IPS-11a (cell line): Measurements from ENCODE around the gene HMMR.

Source experiments
- H3K4me3 ChIP-seq: one replicate; pipeline ENCODE4 v1.5.1; 2013; ENCODE audit warnings: low read depth, low read length, control low read depth

HMMR gene

DNA sequence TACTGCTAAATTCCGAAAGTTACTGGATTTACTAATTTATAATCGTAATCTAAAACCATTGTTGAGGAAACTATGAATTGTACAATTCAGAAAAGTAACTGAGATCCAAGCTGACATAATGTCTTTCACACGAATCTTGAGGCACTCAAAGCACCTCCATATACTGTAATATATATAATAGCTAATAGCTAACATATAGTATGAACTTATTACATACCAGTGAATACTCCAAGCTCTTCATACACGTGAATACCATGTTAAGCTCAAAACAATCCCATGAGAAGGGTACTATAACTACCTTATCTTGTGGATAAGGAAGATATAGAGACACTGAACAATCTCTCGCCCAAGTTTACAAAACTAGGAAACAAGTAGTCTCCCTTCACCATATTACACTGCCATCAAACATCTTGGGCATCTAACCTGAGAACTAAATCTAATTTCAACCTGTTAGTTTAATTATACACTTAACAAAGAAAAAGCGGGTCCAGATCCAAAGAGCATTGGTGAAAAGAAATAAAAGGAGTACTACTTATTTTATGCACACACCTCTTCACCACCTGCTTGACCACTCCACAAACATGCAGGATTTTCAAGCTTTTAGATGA, 1.6 kb upstream of the HMMR start:
- H3K4me3 ChIP-seq = peak overlapping the region; percentile 64

DNA sequence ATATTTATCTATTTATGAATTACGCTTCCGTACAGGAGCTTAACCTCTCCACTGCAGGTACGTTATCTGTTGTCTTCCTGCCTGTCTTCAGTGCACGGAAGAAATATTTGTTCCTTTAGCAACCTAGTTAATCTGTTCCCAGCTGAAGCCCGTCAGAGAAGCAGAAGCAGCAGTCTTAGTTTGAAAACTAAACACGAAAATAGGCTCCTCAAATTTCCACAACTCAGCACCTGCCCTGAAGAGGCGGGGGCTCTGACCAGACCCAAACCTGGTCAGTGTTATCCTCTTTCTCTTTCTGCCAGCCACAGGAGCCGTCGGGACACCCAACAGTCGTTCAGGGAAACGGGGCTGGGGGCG, 992 bp upstream of the HMMR start:
- peak overlapping the region; percentile 64 for H3K4me3 ChIP-seq

- H3K4me3 ChIP-seq = peak within 1 kb of the TSS; percentile 81
These were observed 442 bp upstream of the HMMR start, which contains the start of gene NUDCD2 for GRCh38 chr5:163459819-163460561. TSS of gene NUDCD2 (minus strand) at chr5:163460102. CDS start at chr5:163460050, 52 bp downstream.

DNA sequence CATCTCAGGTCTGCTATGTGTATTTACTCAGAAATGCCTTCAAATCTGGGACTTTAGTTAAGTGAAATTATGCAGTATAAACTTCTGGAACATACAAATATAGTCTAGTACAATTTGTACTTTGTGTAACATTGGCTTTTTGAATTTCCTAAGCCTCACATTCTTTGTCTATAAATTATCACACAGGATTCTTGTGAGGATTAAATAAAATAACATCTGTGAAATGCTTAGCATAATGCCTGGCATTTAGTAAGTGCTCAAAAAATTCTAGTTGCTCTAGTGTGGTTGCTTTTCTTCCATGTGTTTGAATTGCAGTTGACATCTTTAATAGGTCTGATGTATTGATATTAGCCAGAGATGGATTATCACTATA, 2.6 kb downstream of the HMMR start:
- H3K4me3 ChIP-seq = no peak overlapping the region

DNA sequence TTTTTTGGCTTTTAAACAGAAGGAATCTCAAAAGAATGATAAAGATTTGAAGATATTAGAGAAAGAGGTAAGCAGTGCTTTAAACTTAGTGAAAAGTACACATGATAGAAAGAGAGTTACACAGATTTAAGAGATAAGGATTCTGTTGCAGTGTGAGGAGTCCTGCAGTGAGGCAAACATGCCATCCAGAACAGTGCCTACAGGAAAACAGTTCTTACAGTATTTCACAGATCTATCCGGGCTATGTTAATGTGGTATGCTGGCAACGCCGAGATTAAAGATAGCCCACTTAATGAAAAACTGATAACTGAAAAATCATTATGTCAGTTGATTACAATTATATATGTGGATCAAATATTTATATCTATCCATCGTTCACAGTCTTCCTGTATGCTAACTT, 7.2 kb downstream of the HMMR start:
- no peak overlapping the region for H3K4me3 ChIP-seq

- H3K4me3 ChIP-seq = no peak overlapping the region
These were observed 13.3 kb downstream of the HMMR start for GRCh38 chr5:163473635-163474243.

DNA sequence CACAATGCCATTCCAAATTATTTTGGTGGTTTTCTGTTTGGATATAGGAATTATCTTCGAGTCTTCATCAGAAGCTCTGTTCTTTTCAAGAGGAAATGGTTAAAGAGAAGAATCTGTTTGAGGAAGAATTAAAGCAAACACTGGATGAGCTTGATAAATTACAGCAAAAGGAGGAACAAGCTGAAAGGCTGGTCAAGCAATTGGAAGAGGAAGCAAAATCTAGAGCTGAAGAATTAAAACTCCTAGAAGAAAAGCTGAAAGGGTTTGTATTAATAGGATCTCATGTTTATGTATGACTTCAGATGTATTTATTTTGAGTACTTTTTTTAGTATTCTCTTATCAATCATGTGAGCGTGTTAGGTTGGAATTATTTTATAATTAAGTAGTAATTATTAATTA, 15.0 kb downstream of the HMMR start:
- no peak overlapping the region for H3K4me3 ChIP-seq

- H3K4me3 ChIP-seq = no peak overlapping the region
These were observed 17.9 kb downstream of the HMMR start for GRCh38 chr5:163478126-163478981.

- no peak overlapping the region for H3K4me3 ChIP-seq
These were observed 18.5 kb downstream of the HMMR start for GRCh38 chr5:163478982-163479271.

DNA sequence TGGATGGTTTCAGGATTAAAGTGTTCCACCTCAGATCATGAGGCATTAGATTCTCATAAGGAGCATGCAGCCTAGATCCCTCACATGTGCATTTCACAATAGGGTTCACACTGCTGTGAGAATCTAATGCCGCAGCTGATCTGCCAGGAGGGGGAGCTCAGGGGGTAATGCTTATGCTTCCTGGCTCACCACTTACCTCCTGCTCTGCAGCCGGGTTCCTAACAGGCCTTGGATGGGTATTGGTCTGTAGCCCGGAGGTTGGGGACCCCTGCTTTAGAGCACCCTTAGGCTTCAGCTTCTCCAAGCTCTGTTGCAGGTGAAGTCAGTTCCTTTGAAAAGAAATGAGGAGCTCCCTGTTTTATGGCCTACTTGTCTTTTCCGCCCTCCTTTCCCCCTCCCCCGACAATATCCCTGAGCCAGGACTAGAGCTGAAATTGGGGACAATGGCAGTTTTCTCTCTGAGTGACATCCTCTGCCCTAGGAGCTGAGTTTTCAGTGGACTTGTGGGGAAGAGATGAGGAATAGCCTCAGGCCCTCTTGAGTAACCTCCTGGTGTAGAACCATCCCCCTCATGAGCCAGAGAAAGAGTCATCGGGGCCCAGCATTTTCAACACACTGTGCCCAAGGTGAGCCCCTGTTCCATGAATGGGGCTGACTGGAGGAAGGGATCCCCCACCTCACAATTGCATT, 28.8 kb downstream of the HMMR start:
- H3K4me3 ChIP-seq = no peak overlapping the region

DNA sequence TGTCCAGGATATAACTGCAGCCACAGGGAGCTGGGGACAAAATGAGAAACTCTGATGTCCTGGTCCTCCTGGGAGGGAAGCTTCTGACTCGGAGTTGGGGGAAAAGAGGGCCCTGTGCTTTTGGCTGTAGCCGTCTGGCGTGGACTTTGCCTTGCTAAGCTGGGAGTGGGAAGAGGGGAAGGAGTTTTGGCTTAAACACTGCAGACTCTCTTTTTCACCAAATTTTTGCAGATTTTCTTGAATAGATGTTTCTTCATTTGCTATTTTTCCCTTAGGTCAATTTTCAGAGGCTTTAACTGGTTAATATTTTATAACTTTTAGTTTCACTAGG, 29.3 kb downstream of the HMMR start:
- H3K4me3 ChIP-seq = no peak overlapping the region

GRCh38 chr5:163496286-163496685, 35.9 kb downstream of the HMMR start:
- H3K4me3 ChIP-seq = no peak overlapping the region

GRCh38 chr5:163497315-163497714, 36.9 kb downstream of the HMMR start:
- H3K4me3 ChIP-seq = no peak overlapping the region

- no peak overlapping the region for H3K4me3 ChIP-seq
These were observed 38.5 kb downstream of the HMMR start for GRCh38 chr5:163498886-163499285.

DNA sequence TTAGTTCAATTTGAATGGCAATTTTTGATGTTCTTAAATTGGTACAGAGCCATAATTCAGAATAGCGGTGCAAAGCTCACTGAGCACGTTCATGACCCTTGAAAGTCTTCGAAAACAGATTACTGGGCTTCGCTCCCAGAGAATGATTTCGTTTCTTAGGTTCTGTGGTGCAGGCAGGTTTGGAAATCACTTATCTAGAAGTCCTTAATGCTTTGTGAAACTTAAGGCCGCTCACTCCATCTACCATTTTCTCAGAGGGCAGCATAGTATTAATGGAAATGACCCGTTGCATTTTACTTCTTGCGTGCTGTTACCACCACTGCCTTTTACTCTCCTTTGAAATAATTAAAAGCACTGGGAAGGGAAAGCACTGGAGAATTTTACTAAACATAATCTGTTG, 42.1 kb downstream of the HMMR start:
- no peak overlapping the region for H3K4me3 ChIP-seq

DNA sequence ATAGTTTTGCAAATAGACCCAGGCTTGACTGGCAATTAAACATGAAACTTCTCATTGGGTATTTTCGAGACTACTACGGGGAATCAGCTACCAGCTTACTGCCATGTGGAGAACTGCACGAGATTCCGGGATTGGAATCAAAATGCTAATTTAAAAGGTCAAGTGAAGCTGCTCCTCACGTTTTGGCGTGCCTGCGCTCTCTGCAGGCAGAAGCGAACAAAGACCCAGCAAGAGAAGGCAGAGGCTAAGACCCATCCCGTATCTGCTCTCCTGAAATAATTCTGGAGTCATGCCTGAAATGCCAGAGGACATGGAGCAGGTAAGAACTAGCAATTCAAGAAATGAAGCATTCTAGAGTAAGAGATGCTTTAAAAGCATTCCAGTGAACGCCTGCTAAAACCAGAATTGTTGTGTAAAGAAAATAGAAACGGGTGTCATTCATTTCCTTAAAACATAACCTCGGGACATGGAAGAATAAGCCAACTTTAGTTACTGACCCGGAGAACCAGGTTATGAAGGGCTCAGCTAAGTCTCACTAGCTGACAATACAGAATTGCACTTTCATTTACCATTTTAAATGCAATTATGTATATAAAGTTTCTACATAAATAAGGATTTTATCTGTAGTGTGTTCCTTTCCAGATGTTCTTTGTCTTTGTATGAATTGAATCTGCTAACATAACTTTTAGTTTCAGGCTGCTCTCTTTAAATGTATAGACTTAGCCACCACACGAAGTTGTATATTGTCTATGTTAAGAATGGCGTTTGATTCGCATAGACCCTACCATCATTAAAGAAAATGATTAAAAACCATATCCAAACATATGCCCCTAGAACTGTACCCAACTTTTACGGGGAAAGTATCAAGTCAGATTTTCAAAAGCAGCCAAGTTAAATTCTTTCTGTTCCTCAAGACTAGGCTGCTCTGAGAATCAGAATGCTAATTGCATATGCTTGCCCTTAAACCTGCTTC, 43.0 kb downstream of the HMMR start:
- peak overlapping the region; percentile 90 for H3K4me3 ChIP-seq

DNA sequence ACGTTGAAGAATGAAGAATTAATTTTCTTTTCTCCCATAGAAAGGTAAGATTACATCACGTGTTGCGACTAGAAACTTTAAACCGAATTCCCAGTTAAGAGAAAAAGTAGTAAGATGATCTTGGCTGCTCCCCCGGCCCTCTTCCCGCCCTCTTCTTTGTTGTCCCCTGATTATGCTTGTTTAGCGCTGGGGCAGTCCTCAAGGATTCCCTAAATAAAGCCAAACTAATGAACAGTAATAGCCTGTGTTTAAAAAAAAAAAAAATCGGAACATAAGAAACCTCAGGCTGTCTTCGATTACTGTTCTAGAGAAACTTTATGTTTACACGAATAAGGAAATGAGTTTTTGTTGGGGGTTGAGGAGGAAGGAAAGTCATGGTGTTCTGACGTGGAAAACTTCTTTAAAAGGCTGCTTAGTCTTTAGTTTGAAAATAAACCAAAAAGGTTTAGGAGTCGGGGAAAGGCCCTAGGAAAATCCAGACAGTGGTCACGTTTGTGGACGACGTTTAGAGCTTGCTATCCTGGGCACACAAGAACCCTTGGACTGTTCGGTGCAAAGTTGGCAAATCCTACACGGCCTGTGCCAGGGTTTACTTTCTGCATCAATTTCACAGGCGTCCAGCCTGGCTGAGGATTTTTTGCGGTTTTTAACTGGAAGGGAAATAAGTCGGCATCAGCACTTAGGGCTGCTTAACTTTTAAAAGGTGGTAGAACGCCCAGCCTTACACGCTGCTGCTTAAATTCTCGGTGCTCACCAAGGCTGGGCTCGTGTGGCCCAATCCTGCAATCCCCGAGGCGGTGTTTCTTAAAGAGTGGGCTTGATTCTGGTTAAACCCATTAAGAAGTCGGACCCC, 43.9 kb downstream of the HMMR start:
- peak overlapping the region; percentile 90 for H3K4me3 ChIP-seq

DNA sequence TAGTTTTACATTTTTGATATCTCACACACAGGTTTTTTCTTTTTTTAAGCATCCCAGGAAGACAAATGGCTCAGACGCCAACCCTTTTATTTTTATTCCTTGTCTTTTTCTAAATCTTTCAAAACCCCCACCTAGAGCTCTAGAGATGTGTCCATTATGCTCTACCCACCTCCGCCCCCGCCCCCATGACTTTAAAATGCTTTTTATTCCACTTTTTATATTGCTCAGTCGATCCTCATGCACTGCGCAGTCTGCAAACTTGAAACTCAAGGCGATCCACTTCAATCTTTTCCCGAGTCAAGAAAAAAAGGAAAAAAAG, 44.6 kb downstream of the HMMR start:
- H3K4me3 ChIP-seq = peak overlapping the region; percentile 90

DNA sequence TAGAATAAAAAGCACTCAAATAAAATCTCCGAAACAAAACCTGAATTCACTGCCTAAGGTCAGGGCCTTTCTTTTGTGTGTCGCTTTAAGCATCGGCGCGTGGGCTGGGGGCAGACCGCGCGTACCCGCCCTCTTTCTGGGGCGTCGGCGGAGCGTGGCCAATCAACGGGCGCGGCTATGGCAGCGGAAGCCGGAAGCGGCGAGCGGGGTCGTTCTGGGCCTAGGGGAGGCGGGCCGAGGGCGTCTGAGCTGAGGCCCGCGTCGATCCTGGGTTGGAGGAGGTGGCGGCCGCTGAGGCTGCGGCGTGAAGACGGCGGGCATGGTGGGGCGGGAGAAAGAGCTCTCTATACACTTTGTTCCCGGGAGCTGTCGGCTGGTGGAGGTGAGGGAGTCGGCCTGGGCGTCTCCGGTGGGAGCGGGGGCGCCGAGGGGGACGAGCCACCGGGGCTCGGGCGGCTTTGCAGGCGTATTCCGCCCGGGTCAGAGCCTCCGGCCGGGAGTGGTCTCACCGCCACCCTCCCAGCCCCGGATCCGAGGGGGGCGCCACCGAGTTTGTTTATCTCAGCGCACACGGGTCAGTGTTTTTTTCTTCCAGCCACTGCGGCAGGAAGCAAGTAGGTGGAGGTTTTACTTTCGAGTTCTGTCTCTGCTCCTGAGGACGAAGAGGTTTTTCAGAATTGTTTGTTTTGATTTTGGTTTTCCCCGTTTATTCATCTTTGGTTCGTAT, 45.1 kb downstream of the HMMR start, which contains the start of gene MAT2B:
Gene MAT2B (plus strand): TSS at position 252 of the 727 bp plus-strand sequence. CDS start 68 bp downstream, at position 320.
- peak within 1 kb of the TSS; percentile 90 for H3K4me3 ChIP-seq
